Measurements from ENCODE around the gene NFU1. TPM values are rescaled to one million over a fixed set of nuclear protein-coding genes. Genes with fewer than 3 reads are reported as not detected.

Gene NFU1
- total and polyA plus RNA-seq, 8 donors: 36.2 to 51.6 (median 45.0) TPM

DNA sequence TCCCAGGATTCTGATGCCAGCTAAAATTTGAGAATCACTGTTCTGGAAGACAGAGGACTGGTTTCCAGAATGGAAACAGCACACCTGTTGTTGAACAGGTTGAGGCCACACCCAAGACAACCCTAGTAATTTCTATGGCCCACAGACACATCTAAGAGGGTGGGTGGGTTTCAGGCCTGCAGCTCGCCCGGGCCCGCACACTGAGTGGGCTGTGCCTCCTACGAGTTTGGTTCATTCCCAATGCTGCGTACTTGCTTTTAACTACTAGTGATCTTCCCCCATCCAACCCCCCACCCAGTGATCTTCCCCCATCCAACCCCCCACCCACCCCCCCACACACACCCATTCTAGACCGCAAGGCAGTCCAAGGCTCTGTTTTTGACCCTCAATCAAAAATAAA lies 1.3 kb upstream of the NFU1 start:
- H3K4me1 ChIP-seq: peaks cover 5 to 33% of the 10 kb centered on the region in 2 donors
- H3K4me3 ChIP-seq: no peak overlapping the region
- intact Hi-C loops (cut with DNase I): no loop called here
- no peaks in the 10 kb centered on the region for H3K9me3 ChIP-seq
- TF ChIP-seq, protein P1, sequence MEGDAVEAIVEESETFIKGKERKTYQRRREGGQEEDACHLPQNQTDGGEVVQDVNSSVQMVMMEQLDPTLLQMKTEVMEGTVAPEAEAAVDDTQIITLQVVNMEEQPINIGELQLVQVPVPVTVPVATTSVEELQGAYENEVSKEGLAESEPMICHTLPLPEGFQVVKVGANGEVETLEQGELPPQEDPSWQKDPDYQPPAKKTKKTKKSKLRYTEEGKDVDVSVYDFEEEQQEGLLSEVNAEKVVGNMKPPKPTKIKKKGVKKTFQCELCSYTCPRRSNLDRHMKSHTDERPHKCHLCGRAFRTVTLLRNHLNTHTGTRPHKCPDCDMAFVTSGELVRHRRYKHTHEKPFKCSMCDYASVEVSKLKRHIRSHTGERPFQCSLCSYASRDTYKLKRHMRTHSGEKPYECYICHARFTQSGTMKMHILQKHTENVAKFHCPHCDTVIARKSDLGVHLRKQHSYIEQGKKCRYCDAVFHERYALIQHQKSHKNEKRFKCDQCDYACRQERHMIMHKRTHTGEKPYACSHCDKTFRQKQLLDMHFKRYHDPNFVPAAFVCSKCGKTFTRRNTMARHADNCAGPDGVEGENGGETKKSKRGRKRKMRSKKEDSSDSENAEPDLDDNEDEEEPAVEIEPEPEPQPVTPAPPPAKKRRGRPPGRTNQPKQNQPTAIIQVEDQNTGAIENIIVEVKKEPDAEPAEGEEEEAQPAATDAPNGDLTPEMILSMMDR (IDR thresholded peaks at IDR 0.05): no peak
- no peaks in the 10 kb centered on the region for H3K27me3 ChIP-seq
- DNase-seq (no peak), ATAC-seq (no peak)
- H3K27ac ChIP-seq: peak overlapping the region in 1 of 2 donors; percentile 99
- H3K36me3 ChIP-seq: no peaks in the 10 kb centered on the region

DNA sequence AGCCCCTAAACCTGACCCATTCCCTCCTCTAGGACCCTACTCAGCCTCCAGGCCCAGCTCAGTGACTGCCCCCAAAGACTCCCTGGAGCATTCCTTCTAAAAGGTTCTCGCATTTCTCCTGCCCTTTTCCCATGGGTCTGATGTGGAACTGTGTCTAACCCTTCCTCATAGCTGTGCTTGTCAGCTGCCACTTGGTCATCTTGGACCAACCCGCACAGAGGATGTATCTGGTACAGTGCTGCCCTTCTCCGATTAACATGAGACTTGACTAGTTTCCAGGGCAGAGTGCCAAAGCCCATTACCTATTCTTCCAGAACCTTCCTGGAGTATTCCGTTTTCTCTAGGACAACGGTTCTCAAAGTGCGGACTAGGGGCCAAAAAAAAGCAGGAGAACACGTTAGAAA lies 518 bp upstream of the NFU1 start:
- Histone ChIP-seq H3K27me3 (no peaks in the 10 kb centered on the region), H3K27ac (peak overlapping the region; percentile 93 to 99), H3K36me3 (no peaks in the 10 kb centered on the region), H3K4me1 (peaks cover 5 to 34% of the 10 kb centered on the region in 2 donors), H3K4me3 (peak overlapping the region; percentile 65 to 84), H3K9me3 (no peaks in the 10 kb centered on the region)
- intact Hi-C loops (cut with DNase I): no loop called here
- DNase-seq: peak in 1 of 4 donors; percentile 39
- TF ChIP-seq, protein P1 (IDR thresholded peaks at IDR 0.05): no peak
- peak; percentile 49 for ATAC-seq

DNA sequence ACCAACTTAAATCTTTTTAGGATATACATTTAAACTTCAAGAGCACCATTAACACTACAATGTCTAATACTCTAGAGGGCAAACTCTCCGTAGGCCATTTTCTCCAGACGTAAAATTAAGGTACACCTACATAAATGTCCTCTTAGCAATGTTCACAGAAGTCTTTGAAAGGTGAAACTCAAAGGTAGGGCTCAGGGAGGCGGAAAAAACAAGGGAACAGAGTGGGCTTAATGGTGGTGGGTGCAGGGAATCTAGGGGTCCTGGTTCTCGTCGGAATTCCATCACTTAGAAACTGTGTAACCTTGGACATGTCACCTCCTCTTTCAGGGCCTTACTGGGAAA lies 668 bp downstream of the NFU1 start:
- Histone ChIP-seq H3K27ac (peak overlapping the region; percentile 93 to 99), H3K4me3 (peak overlapping the region; percentile 65 to 84), H3K4me1 (peaks cover 5 to 39% of the 10 kb centered on the region in 2 donors), H3K36me3 (no peaks in the 10 kb centered on the region), H3K9me3 (no peaks in the 10 kb centered on the region), H3K27me3 (no peaks in the 10 kb centered on the region)
- DNase-seq: no peak
- peak; percentile 6 for ATAC-seq
- intact Hi-C loops (cut with DNase I): no loop called here
- TF ChIP-seq, protein P1 (IDR thresholded peaks at IDR 0.05): no peak

DNA sequence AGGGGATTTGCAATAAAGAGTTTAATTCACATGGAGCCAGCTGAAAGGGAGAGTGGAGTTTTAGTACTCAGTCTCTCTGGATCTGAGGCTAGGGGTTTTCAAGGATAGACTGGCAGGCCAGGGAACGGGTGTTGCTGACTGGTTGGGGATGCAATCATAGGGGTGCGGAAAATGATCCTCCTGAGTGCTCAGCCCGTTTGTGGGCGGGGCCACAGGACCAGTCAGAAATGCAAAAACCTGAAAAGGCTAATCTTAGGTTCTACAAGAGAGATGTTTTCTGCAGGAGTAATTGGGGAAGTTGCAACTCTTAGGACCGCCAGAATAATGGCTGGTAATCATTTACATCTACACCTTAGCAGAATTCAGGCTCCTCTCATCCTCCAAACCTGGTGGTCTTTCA lies 2.5 kb downstream of the NFU1 start:
- intact Hi-C loops (cut with DNase I): no loop called here
- peaks cover 5 to 39% of the 10 kb centered on the region in 2 donors for H3K4me1 ChIP-seq
- H3K27ac ChIP-seq: no peak overlapping the region
- TF ChIP-seq, protein P1 (IDR thresholded peaks at IDR 0.05): no peak
- ATAC-seq (no peak), DNase-seq (no peak)
- H3K4me3 ChIP-seq: no peak overlapping the region
- peaks cover 0 to 14% of the 10 kb centered on the region in 2 donors for H3K36me3 ChIP-seq
- H3K9me3 ChIP-seq: no peaks in the 10 kb centered on the region
- H3K27me3 ChIP-seq: no peaks in the 10 kb centered on the region

DNA sequence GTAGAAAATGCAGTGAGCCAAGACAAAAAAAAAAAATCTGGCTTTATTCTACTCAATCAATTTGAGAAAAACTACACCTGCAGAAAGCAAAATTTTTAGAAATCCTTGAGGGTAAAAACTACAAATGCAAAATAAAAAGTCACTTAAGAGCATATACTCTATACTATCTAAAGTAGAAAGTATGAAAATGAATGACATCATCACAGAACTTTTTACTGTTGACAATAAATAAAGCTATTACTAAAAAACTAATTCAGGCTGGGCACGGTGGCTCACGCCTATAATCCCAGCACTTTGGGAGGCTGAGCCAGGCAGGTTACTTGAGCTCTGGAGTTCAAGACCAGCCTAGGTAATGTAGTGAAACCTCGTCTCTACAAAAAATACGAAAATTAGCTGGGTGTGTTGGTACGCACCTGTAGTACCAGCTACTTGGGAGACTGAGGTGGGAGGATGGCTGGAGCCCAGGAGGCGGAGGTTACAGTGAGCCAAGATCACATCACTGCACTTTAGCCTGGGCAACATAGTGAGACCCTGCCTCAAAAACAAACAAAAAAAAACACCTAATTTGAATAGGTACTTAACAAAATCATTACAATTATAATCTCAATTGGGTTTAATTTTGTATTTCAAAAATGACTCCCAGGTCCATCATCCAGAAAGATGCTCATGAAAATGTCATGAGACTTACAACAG lies 7.6 kb downstream of the NFU1 start:
- H3K9me3 ChIP-seq: no peaks in the 10 kb centered on the region
- no peaks in the 10 kb centered on the region for H3K27me3 ChIP-seq
- no peak overlapping the region for H3K4me3 ChIP-seq
- DNase-seq (no peak), ATAC-seq (no peak)
- TF ChIP-seq, protein P1 (IDR thresholded peaks at IDR 0.05): no peak
- no peak overlapping the region for H3K27ac ChIP-seq
- peaks cover 0 to 64% of the 10 kb centered on the region in 2 donors for H3K36me3 ChIP-seq
- H3K4me1 ChIP-seq: peaks cover 0 to 10% of the 10 kb centered on the region in 2 donors
- intact Hi-C loops (cut with DNase I): no loop called here
